ENCODE results near the gene PHLDA1.

Gene PHLDA1

DNA sequence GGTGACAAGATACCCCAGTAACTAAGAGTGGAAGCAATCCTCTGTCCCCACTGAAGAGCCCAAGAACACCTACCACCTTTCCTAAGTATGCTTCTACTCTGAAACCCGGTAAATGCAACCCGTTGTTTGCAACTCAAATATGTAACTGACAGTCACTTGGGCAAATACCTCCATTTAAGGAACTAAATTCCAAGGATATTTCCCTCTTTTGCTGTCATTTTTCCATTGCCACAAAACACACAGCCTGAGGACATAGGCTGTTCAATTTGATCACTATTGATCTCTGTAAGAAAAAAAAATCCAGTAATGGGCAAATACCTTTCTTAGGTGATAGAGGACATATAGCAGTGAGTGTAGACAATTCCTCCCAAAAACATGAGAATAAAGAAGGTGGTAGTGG, 6.6 kb upstream of the PHLDA1 start:
- no peak for DNase-seq (ENCODE audit: low spot score)
- TF ChIP-seq, protein P1, sequence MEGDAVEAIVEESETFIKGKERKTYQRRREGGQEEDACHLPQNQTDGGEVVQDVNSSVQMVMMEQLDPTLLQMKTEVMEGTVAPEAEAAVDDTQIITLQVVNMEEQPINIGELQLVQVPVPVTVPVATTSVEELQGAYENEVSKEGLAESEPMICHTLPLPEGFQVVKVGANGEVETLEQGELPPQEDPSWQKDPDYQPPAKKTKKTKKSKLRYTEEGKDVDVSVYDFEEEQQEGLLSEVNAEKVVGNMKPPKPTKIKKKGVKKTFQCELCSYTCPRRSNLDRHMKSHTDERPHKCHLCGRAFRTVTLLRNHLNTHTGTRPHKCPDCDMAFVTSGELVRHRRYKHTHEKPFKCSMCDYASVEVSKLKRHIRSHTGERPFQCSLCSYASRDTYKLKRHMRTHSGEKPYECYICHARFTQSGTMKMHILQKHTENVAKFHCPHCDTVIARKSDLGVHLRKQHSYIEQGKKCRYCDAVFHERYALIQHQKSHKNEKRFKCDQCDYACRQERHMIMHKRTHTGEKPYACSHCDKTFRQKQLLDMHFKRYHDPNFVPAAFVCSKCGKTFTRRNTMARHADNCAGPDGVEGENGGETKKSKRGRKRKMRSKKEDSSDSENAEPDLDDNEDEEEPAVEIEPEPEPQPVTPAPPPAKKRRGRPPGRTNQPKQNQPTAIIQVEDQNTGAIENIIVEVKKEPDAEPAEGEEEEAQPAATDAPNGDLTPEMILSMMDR (IDR thresholded peaks at IDR 0.05; ENCODE audit: extremely low read depth, missing control alignments): no peak

- TF ChIP-seq, protein P1 (IDR thresholded peaks at IDR 0.05; ENCODE audit: extremely low read depth, missing control alignments): peak; percentile 70
- peak; percentile 51 for DNase-seq (ENCODE audit: low spot score)
Observed at GRCh38 chr12:76037130-76038103, 5.8 kb upstream of the PHLDA1 start.

DNA sequence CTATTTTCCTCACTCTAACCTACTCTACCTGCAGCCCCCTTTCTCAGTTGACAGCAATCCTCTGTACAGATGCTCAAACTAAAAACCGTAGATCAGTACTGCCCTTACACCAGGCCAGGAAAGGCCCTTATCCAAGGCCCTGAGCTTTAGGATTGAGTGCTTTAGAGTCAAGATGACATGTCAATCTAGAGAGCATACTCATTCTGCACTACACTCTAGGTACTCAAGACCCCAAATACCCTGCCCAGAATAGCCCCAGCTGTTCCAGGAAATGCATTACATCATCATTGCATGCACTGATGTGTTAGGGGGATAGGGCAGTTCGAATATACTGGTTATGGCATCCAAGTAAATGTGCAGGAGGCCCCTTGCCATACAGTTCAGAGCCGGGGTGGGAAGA, 3.5 kb upstream of the PHLDA1 start:
- no peak for DNase-seq (ENCODE audit: low spot score)
- TF ChIP-seq, protein P1 (IDR thresholded peaks at IDR 0.05; ENCODE audit: extremely low read depth, missing control alignments): no peak

- DNase-seq (ENCODE audit: low spot score): no peak
- TF ChIP-seq, protein P1 (IDR thresholded peaks at IDR 0.05; ENCODE audit: extremely low read depth, missing control alignments): no peak
Observed at GRCh38 chr12:76033081-76034011, 1.8 kb upstream of the PHLDA1 start.

- DNase-seq (ENCODE audit: low spot score): peak; percentile 71
- TF ChIP-seq, protein P1 (IDR thresholded peaks at IDR 0.05; ENCODE audit: extremely low read depth, missing control alignments): no peak
Observed at GRCh38 chr12:76032043-76032981, 736 bp upstream of the PHLDA1 start.

DNA sequence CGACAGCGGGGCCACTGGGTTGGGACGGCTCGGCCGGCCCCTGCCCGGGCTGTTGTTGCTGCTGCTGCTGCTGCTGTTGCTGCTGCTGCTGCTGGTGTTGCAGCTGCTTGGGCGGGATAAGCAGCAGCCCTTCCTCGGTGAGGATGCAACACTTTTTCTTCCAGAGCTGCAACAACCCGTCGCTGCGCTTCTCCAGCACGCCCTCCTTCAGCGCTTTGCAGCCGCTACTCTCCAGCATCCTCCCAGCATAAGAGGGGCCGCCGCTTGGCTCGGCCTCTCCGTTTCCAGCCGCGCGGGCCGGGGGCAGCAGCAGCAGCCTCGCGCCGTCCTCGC, 529 bp downstream of the PHLDA1 start:
- TF ChIP-seq, protein P1 (IDR thresholded peaks at IDR 0.05; ENCODE audit: extremely low read depth, missing control alignments): no peak
- DNase-seq (ENCODE audit: low spot score): no peak
